Measurements from ENCODE around the gene CDC37L1. TPM values are rescaled to one million over a fixed set of nuclear protein-coding genes. Genes with fewer than 3 reads are reported as not detected.
"Not testable (repeated sequence)": the region's sequence is repeated elsewhere in the genome, so short reads cannot be mapped to it uniquely, and the experiment has no call there.

The CDC37L1 gene
- total RNA-seq, 1 donor from 2014 or later: 16.6 TPM

DNA sequence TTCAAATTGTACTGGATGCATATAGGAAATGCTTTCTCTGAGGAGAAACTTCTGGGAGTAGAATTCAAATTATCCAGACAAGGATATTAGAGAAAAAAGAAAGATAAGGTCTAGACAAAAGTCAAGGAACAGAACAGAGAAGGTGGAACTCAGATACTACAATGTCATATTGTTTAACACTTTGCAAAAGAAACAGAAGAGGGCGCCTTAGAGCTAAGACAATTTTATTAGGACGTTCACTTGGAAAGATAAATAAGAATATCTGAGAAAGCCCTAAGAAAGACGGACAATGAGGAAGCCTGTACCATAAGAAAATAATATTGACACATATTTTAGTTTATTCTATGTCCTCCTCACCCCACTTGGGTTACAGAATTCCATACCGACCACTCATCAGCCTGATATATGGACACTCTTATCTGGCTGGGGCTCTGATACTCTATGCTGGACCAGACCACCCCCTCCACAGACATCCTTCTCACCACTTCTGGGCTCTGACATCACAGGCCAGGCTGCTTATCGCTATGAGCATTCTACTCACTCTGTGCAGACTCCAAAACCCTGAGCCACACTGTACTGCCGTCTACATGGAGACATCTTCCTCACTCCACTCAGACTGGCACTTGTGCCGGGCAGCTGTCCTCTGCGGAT is 70.8 kb downstream of the CDC37L1 start:
- Mint-ChIP-seq H3K4me3 (ENCODE audit: low read depth) (no peak overlapping the region), H3K27ac (no peak overlapping the region)
- TF ChIP-seq, protein P1, sequence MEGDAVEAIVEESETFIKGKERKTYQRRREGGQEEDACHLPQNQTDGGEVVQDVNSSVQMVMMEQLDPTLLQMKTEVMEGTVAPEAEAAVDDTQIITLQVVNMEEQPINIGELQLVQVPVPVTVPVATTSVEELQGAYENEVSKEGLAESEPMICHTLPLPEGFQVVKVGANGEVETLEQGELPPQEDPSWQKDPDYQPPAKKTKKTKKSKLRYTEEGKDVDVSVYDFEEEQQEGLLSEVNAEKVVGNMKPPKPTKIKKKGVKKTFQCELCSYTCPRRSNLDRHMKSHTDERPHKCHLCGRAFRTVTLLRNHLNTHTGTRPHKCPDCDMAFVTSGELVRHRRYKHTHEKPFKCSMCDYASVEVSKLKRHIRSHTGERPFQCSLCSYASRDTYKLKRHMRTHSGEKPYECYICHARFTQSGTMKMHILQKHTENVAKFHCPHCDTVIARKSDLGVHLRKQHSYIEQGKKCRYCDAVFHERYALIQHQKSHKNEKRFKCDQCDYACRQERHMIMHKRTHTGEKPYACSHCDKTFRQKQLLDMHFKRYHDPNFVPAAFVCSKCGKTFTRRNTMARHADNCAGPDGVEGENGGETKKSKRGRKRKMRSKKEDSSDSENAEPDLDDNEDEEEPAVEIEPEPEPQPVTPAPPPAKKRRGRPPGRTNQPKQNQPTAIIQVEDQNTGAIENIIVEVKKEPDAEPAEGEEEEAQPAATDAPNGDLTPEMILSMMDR (IDR thresholded peaks at IDR 0.05; ENCODE audit: unreplicated experiment): peak; percentile 69

DNA sequence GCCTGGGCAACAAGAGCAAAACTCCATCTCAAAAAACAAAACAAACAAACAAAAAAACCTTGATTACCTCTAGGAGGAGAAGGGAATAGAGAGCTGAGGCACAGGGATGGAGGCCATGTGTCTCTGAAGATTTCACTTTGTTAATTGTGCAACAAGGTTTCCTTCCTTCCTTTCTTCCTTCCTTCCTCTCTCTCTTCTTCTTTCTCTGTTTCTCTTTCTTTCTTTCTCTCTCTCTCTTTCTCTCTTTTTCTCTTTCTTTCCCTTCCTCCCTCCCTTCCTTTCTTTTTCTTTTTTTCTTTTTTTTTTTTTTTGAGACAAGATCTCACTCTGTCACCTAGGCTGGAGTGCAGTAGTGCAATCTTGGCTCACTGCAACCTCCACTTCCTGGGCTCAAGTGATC is 75.2 kb downstream of the CDC37L1 start:
- not testable (repeated sequence) for H3K27me3 Mint-ChIP-seq; H3K27ac Mint-ChIP-seq; H3K36me3 Mint-ChIP-seq (ENCODE audit: insufficient read depth); H3K9me3 Mint-ChIP-seq (ENCODE audit: low read depth); DNase-seq (ENCODE audit: low spot score, unreplicated experiment); H3K4me3 Mint-ChIP-seq (ENCODE audit: low read depth)
- peaks cover 14% of the 10 kb centered on the region for H3K4me1 Mint-ChIP-seq (ENCODE audit: low read depth)

More for the DNA sequence above, 70.8 kb downstream of the CDC37L1 start:
- DNase-seq (ENCODE audit: low spot score, unreplicated experiment): no peak
- Mint-ChIP-seq H3K27me3 (no peaks in the 10 kb centered on the region), H3K4me1 (ENCODE audit: low read depth) (no peaks in the 10 kb centered on the region), H3K9me3 (ENCODE audit: low read depth) (no peaks in the 10 kb centered on the region), H3K36me3 (ENCODE audit: insufficient read depth) (no peaks in the 10 kb centered on the region)

DNA sequence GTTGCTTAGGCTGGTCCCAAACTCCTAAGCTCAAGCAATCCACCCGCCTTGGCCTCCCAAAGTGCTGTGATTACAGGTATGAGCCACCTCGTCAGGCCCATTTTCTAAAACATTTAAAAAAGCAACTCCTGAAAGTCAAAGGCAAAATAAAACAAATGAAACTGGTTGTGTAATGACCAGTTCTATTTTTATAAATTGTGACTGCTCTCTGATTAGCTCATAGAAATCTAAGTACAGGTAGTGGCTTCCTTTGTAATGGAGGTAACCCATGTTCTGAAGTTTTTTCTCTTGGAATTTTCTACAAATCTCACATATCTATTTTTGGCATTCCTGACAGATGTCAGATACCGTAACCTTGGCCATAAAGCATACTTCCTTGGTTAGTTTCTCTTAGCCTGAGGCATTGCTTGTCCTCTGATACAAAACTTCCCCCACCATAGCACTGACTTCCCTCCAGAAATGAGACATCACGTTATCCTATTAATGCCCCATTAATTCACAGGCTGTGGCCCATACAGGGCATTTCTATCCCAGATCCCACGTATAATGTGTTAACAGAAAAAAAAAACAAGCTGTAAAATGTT is 75.7 kb downstream of the CDC37L1 start:
- TF ChIP-seq, protein P1 (IDR thresholded peaks at IDR 0.05; ENCODE audit: unreplicated experiment): no peak
- Mint-ChIP-seq H3K27ac (no peak overlapping the region), H3K36me3 (ENCODE audit: insufficient read depth) (no peaks in the 10 kb centered on the region), H3K27me3 (no peaks in the 10 kb centered on the region), H3K9me3 (ENCODE audit: low read depth) (no peaks in the 10 kb centered on the region), H3K4me3 (ENCODE audit: low read depth) (no peak overlapping the region), H3K4me1 (ENCODE audit: low read depth) (peaks cover 14% of the 10 kb centered on the region)
- DNase-seq (ENCODE audit: low spot score, unreplicated experiment): no peak

DNA sequence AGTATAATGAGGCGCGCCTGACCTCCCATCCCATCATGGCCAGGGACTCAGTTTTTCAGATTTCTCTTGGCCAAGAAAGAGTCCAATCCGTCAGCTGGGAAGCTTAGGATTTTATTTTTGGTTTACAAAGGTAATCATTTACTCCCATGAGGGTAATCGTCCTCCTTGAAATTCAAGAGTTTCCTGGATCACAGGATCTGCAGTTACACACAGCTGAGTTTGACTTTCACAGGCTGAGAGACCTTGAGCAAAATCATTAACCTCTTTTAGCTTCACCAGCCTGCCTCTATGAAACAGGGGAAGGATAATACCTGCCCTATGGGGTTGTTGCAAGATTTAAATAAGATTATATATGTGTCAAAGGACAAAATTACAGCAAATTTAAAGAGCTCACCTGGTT is 77.1 kb downstream of the CDC37L1 start:
- TF ChIP-seq, protein P1 (IDR thresholded peaks at IDR 0.05; ENCODE audit: unreplicated experiment): no peak
- Mint-ChIP-seq H3K9me3 (ENCODE audit: low read depth) (no peaks in the 10 kb centered on the region), H3K4me3 (ENCODE audit: low read depth) (no peak overlapping the region), H3K36me3 (ENCODE audit: insufficient read depth) (no peaks in the 10 kb centered on the region), H3K27ac (no peak overlapping the region), H3K27me3 (peaks cover 2% of the 10 kb centered on the region), H3K4me1 (ENCODE audit: low read depth) (peaks cover 14% of the 10 kb centered on the region)
- DNase-seq (ENCODE audit: low spot score, unreplicated experiment): no peak

Other genes starting within 250 kb of the CDC37L1 start
- gene SLC1A1, start 189.1 kb upstream of the CDC37L1 start, total RNA-seq: 3.8 and 5.6 TPM in 2 replicates
- 21.2 and 22.5 TPM in 2 replicates for gene PLPP6, start 17.3 kb upstream of the CDC37L1 start, total RNA-seq
- gene SPATA6L, start 13.1 kb upstream of the CDC37L1 start, total RNA-seq: 7.1 and 7.8 TPM in 2 replicates
- 69.1 and 73.6 TPM in 2 replicates for gene AK3, start 61.6 kb downstream of the CDC37L1 start, total RNA-seq
- 18.2 and 18.7 TPM in 2 replicates for gene RCL1, start 113.4 kb downstream of the CDC37L1 start, total RNA-seq